ENCODE data around the gene AIMP1.
A peak's percentile ranks its signal among the peaks of the same experiment; 100 is the strongest.
"Not testable (repeated sequence)": the region's sequence is repeated elsewhere in the genome, so short reads cannot be mapped to it uniquely, and the experiment has no call there.

The AIMP1 gene

GRCh38 chr4:106312997-106313522 lies 3.3 kb upstream of the AIMP1 start:
- no peak for DNase-seq

GRCh38 chr4:106314960-106315359 lies 1.4 kb upstream of the AIMP1 start:
- no peak for DNase-seq

DNA sequence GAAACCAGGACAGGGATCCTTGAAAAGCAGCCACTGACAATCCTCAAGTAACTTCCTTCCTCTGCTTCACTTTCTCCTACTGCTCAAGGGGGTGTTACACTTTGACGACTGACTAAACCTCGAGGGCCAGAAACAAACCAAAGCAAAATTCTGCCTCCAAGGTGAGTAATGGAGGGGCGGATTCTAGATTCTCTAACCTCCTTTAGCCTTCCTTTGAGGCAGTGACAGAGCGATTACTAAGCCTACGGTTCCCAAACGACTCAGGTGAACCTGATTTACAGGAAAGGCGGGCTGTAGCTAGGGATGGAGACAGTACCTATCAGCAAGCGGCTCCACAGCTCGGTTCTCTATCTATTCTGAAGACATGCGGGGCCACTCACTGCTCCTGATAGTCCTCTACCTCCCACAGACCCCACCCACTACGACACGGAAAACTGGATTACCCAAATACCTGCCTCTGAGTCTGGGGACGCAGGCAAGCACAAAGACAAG lies 828 bp upstream of the AIMP1 start:
- no peak for DNase-seq

GRCh38 chr4:106316773-106317409 lies 541 bp downstream of the AIMP1 start:
- DNase-seq = no peak

DNA sequence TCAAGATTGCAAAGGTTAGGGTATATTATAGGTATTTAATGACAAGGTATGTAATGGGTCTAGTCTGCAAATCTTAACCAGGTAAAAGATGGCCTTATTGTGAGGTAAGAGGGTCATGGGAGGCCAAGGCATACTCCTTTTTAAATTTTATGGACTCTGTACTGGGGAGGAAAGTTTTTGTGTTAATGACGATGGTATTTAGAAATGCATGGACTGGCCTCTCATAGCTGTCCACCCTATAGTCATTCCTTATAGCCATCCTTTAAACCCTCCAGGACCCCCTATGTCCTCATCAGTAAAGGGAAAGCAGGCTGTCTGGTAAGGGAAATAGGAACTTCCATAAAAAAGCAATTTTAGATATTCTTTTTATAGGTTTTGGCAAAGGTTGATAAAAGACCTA lies 1.5 kb downstream of the AIMP1 start:
- DNase-seq = no peak

- no peak for DNase-seq
Observed at GRCh38 chr4:106318511-106318910, 2.2 kb downstream of the AIMP1 start.

DNA sequence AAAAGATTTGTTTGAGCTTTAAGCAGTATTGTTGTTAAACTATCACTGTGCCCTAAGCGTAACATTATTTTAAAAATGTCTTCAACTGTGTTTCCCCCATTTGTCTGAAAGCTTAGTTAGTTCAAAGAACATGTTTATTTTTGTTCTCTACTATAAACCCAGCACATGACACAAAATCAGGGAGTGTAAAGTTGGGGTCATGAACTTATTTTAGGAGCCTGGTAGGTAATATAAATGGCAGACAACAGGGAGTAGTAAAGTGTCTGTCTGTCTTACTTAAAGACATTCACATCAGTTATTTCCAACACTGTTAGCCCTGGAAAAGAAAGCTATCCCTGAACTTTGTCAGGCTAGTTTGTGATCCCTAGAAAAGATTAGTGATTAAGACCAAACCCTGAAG lies 3.9 kb downstream of the AIMP1 start:
- no peak for DNase-seq

- DNase-seq = not testable (repeated sequence)
Observed at GRCh38 chr4:106321168-106321567, 4.8 kb downstream of the AIMP1 start.

- not testable (repeated sequence) for DNase-seq
Observed at GRCh38 chr4:106321814-106322213, 5.5 kb downstream of the AIMP1 start.

- no peak for DNase-seq
Observed at GRCh38 chr4:106323119-106323518, 6.8 kb downstream of the AIMP1 start.

- DNase-seq = no peak
Observed at GRCh38 chr4:106325800-106326199, 9.4 kb downstream of the AIMP1 start.

GRCh38 chr4:106329041-106329618 lies 12.8 kb downstream of the AIMP1 start:
- DNase-seq = peak in 1 of 3 experiments; percentile 39

- no peak for DNase-seq
Observed at GRCh38 chr4:106333186-106333585, 16.8 kb downstream of the AIMP1 start.

GRCh38 chr4:106334741-106335470 lies 18.6 kb downstream of the AIMP1 start:
- DNase-seq = no peak

GRCh38 chr4:106336618-106337017 lies 20.3 kb downstream of the AIMP1 start:
- no peak for DNase-seq

DNA sequence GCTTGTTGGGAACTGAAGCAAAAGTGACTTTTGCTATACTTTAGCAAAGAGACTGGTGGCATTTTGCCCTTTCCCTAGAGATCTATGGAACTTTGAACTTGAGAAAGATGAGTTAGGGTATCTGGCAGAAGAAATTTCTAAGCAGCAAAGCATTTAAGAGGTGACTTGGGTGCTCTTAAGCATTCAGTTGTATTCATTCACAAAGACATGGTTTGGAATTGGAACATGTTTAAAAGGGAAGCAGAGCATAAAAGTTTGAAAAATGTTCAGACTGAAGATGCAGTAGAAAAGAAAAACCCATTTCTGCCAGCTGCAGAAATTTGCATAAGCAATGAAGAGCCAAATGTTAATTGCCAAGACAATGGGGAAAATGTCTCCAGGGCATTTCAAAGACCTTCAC lies 21.6 kb downstream of the AIMP1 start:
- no peak for DNase-seq

- DNase-seq = no peak
Observed at GRCh38 chr4:106338671-106339070, 22.3 kb downstream of the AIMP1 start.

DNA sequence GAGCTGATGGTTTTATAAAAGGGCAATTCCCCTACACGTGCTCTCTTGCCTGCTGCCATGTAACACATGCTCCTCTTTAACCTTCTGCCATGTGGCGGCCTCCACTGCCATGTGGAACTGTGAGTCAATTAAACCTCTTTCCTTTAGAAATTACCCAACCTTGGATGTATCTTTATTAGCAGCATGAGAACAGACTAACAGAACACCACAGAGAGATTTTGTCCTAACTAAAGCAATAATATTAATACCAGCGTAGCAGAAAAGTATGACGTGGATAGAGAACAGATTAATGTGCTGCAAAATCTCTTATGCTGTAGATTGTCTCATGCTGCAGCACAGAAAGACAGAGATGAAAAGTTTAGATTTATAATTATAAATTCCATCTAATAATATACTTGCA lies 23.1 kb downstream of the AIMP1 start:
- DNase-seq = no peak

GRCh38 chr4:106340774-106341173 lies 24.4 kb downstream of the AIMP1 start:
- no peak for DNase-seq

DNA sequence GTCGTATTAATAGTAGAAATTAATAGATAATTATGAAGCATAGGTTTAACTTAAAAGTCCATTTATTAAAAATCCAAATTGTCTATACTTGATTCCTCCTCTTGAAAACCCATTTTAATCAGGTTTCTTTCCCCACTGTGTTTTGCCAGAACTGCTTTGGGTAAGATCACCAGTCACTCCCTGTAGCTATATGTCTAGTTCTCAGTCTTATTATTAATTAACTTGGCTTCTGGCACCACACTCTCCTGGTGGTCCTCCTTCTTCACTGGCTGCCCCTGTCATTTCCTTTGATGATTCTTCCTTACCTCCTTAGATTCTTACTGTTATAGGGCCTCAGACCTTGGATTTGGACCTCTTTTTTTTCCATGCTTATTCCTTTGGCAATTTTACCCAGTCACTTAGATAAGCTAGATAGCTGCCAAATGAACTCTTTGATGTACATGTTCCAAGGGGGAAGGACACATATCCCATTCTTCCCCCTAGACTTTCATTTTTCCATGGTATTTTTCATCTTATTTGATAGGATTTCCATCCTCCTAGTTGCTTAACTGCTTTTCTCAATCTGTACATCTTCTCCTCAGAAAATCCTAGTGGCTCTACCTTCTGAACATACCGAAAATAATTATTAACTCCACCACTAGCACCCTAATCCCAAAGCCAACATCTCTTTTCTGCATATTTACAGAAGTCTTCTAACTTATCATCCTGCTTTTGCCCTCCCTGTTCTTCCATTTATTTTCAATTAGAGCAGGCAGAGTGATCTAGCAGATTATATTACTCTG lies 27.7 kb downstream of the AIMP1 start:
- no peak for DNase-seq

- DNase-seq = no peak
Observed at GRCh38 chr4:106344647-106344970, 28.3 kb downstream of the AIMP1 start.

- no peak for DNase-seq
Observed at GRCh38 chr4:106347167-106347566, 30.8 kb downstream of the AIMP1 start.

DNA sequence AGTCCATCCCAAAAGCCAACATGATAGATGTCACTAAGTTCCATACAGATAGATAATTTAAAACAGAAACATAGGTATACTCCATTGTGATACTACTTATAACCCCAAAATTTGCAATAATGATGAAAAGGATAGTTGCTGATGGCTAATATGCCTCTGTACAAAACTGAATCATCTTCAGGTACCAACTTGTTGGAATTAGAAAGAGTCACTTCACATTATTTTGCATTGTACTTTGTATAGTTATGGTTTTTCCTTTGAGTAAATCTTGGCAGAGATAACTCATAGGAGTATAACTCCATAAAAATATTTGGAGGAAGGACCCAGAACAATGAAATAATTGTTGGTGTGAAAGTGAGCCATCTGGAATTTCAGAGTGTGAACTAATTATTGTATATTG lies 34.7 kb downstream of the AIMP1 start:
- no peak for DNase-seq
